IPS-15b (cell line): ENCODE measurements around the gene ENTR1.

Source experiments
- H3K27me3 ChIP-seq: one replicate; pipeline ENCODE4 v1.6.1; 2013; ENCODE audit warnings: low read length; ENCODE audit not compliant: control insufficient read depth, insufficient read depth
- H3K36me3 ChIP-seq: one replicate; pipeline ENCODE4 v1.6.1; 2013; ENCODE audit warnings: low read length; ENCODE audit not compliant: control insufficient read depth, insufficient read depth
- H3K4me1 ChIP-seq: one replicate; pipeline ENCODE4 v1.6.1; 2013; ENCODE audit warnings: mild to moderate bottlenecking, low read length; ENCODE audit not compliant: control insufficient read depth, insufficient read depth
- H3K4me3 ChIP-seq: one replicate; pipeline ENCODE4 v1.5.1; 2013; ENCODE audit warnings: low read depth, low read length
- H3K9ac ChIP-seq: one replicate; pipeline ENCODE4 v1.6.1; 2013; ENCODE audit warnings: low read depth, mild to moderate bottlenecking, low read length
- H3K9me3 ChIP-seq: one replicate; pipeline ENCODE4 v1.6.1; 2013; ENCODE audit warnings: mild to moderate bottlenecking, low read length; ENCODE audit not compliant: control insufficient read depth, insufficient read depth

The ENTR1 gene

GRCh38 chr9:136367296-136368145 is 42.9 kb downstream of the ENTR1 start:
- Histone ChIP-seq H3K36me3 (peaks cover 4% of the 10 kb centered on the region), H3K27me3 (no peaks in the 10 kb centered on the region), H3K9ac (no peak overlapping the region), H3K4me1 (peaks cover 2% of the 10 kb centered on the region), H3K9me3 (no peaks in the 10 kb centered on the region), H3K4me3 (no peak overlapping the region)

GRCh38 chr9:136366826-136367225 is 43.6 kb downstream of the ENTR1 start:
- Histone ChIP-seq H3K36me3 (peaks cover under 1% of the 10 kb centered on the region), H3K9me3 (no peaks in the 10 kb centered on the region), H3K4me3 (no peak overlapping the region), H3K4me1 (peaks cover 2% of the 10 kb centered on the region), H3K9ac (no peak overlapping the region), H3K27me3 (no peaks in the 10 kb centered on the region)

- peaks cover 2% of the 10 kb centered on the region for H3K4me1 ChIP-seq
- peaks cover 2% of the 10 kb centered on the region for H3K36me3 ChIP-seq
- no peaks in the 10 kb centered on the region for H3K9me3 ChIP-seq
- no peak overlapping the region for H3K4me3 ChIP-seq
- no peak overlapping the region for H3K9ac ChIP-seq
- H3K27me3 ChIP-seq = no peaks in the 10 kb centered on the region
These were observed 44.6 kb downstream of the ENTR1 start for GRCh38 chr9:136365775-136366222.

- H3K4me3 ChIP-seq = no peak overlapping the region
- peaks cover 2% of the 10 kb centered on the region for H3K4me1 ChIP-seq
- no peaks in the 10 kb centered on the region for H3K27me3 ChIP-seq
- H3K36me3 ChIP-seq = peaks cover 2% of the 10 kb centered on the region
- no peak overlapping the region for H3K9ac ChIP-seq
- H3K9me3 ChIP-seq = no peaks in the 10 kb centered on the region
These were observed 45.3 kb downstream of the ENTR1 start for GRCh38 chr9:136364942-136365774.

- Histone ChIP-seq H3K36me3 (peaks cover 2% of the 10 kb centered on the region), H3K9ac (peak overlapping the region; percentile 12), H3K4me3 (peak overlapping the region; percentile 27), H3K27me3 (no peaks in the 10 kb centered on the region), H3K4me1 (peaks cover 2% of the 10 kb centered on the region), H3K9me3 (no peaks in the 10 kb centered on the region)
These were observed 46.3 kb downstream of the ENTR1 start for GRCh38 chr9:136363949-136364748.

- peaks cover 2% of the 10 kb centered on the region for H3K4me1 ChIP-seq
- no peaks in the 10 kb centered on the region for H3K9me3 ChIP-seq
- H3K4me3 ChIP-seq = peak within 1 kb of the TSS; percentile 65
- H3K9ac ChIP-seq = peak within 1 kb of the TSS; percentile 12
- H3K36me3 ChIP-seq = peaks cover 2% of the 10 kb centered on the region
- H3K27me3 ChIP-seq = no peaks in the 10 kb centered on the region
These were observed 47.1 kb downstream of the ENTR1 start, which contains the start of gene DNLZ for GRCh38 chr9:136363106-136363948. Gene DNLZ (minus strand): TSS chr9:136363744. CDS start chr9:136363714, 30 bp downstream.

- Histone ChIP-seq H3K4me3 (no peak overlapping the region), H3K9ac (no peak overlapping the region), H3K4me1 (peaks cover 2% of the 10 kb centered on the region), H3K36me3 (peaks cover 8% of the 10 kb centered on the region), H3K9me3 (no peaks in the 10 kb centered on the region), H3K27me3 (no peaks in the 10 kb centered on the region)
These were observed 48.0 kb downstream of the ENTR1 start for GRCh38 chr9:136362450-136362784.

- peaks cover 2% of the 10 kb centered on the region for H3K4me1 ChIP-seq
- H3K36me3 ChIP-seq = peaks cover 13% of the 10 kb centered on the region
- no peak overlapping the region for H3K9ac ChIP-seq
- no peaks in the 10 kb centered on the region for H3K27me3 ChIP-seq
- H3K4me3 ChIP-seq = no peak overlapping the region
- H3K9me3 ChIP-seq = no peaks in the 10 kb centered on the region
These were observed 48.5 kb downstream of the ENTR1 start for GRCh38 chr9:136361754-136362449.

GRCh38 chr9:136361047-136361753 is 49.2 kb downstream of the ENTR1 start:
- Histone ChIP-seq H3K4me1 (peaks cover 2% of the 10 kb centered on the region), H3K4me3 (no peak overlapping the region), H3K9me3 (no peaks in the 10 kb centered on the region), H3K36me3 (peaks cover 17% of the 10 kb centered on the region), H3K9ac (no peak overlapping the region), H3K27me3 (no peaks in the 10 kb centered on the region)
